GM12878 (cell line): ENCODE results near the gene HP1BP3. TPM values are rescaled to one million over a fixed set of nuclear protein-coding genes. Genes with fewer than 3 reads are reported as not detected.

Experiments used
- ATAC-seq: fragments of 200-7000 bp; cut with Tn5 transposase; 3 replicates; pipeline ENCODE4 v1.9.1; 2020; ENCODE audit warnings: mild to moderate bottlenecking, moderate library complexity
- BruUV-seq: library from RNA; stranded (reverse); fragments of 400-500 nt; replicated peaks from 2 replicates; lab custom pipeline; 2021; lab: Mats Ljungman, UMichigan
- CTCF ChIA-PET: fragments of 300-600 bp; sonication (Branson Sonifier 250); formaldehyde crosslinking; extraction: SDS; loops from one replicate; lab custom pipeline; 2021; ENCODE audit warnings: inconsistent platforms; lab: Yijun Ruan, JAX
- POLR2A ChIA-PET: fragments of 350-600 bp; formaldehyde crosslinking; extraction: SDS; loops from one replicate; lab custom pipeline; 2021; ENCODE audit warnings: inconsistent platforms; lab: Charles Lee
- RAD21 ChIA-PET: fragments of 300-600 bp; sonication (Branson Sonifier 250); formaldehyde crosslinking; loops from one replicate; lab custom pipeline; 2023; ENCODE audit warnings: antibody characterized with exemption; ENCODE audit not compliant: unreplicated experiment; lab: Charles Lee
- SMC1A ChIA-PET: fragments of 300-600 bp; sonication (Branson Sonifier 250); formaldehyde crosslinking; loops from one replicate; lab custom pipeline; 2023; ENCODE audit not compliant: unreplicated experiment, uncharacterized antibody; lab: Charles Lee
- DNase-seq: peaks from one replicate; pipeline ENCODE4 v3.0.0-alpha.2; 2011; ENCODE audit warnings: low read depth, low spot score
- FAIRE-seq: peaks from 3 replicates; lab custom pipeline; 2011; peaks lifted over from hg19 to GRCh38; lab: Jason Lieb, UNC
- H2AFZ ChIP-seq: 2 replicates; pipeline ENCODE4 v1.6.0; 2011; ENCODE audit warnings: low read depth, low read length, control low read depth; ENCODE audit not compliant: control insufficient read depth
- H3K27ac ChIP-seq: 2 replicates; pipeline ENCODE4 v1.5.1; 2011; ENCODE audit warnings: control low read depth; ENCODE audit not compliant: control insufficient read depth, insufficient read depth
- H3K27me3 ChIP-seq, 2 experiments: replicated peaks in 1 of 2; 2 replicates each; pipeline versions ENCODE4 v1.6.0 to v1.6.1; 2011; ENCODE audit warnings: low read length in 1 of 2; ENCODE audit not compliant: control insufficient read depth in 2 of 2, insufficient read depth in 2 of 2
- H3K36me3 ChIP-seq, 2 experiments: 2 replicates each; pipeline ENCODE4 v1.5.1; 2011; ENCODE audit warnings: low read length in 1 of 2; ENCODE audit not compliant: control insufficient read depth in 2 of 2, insufficient read depth in 2 of 2
- H3K4me1 ChIP-seq: 2 replicates; pipeline ENCODE4 v1.6.1; 2011; ENCODE audit warnings: mild to moderate bottlenecking, low read length, moderate library complexity, mixed read lengths; ENCODE audit not compliant: control insufficient read depth, insufficient read depth
- H3K4me2 ChIP-seq: 2 replicates; pipeline ENCODE4 v1.6.0; 2011; ENCODE audit warnings: control low read depth; ENCODE audit not compliant: control insufficient read depth, insufficient read depth
- H3K4me3 ChIP-seq: fragments of 200-600 bp; sonication (generic); 2 replicates; pipeline ENCODE4 v1.5.1; 2016
- H3K79me2 ChIP-seq: 2 replicates; pipeline ENCODE4 v1.6.0; 2011; ENCODE audit warnings: low read length; ENCODE audit not compliant: control insufficient read depth, insufficient read depth
- H3K9ac ChIP-seq: 2 replicates; pipeline ENCODE4 v1.8.0; 2011; ENCODE audit warnings: low read length, control low read depth, mixed read lengths; ENCODE audit not compliant: control insufficient read depth, insufficient read depth
- H3K9me3 ChIP-seq: replicated peaks from 3 replicates; pipeline ENCODE4 v1.5.1; 2011; ENCODE audit warnings: mild to moderate bottlenecking, low read length; ENCODE audit not compliant: control insufficient read depth, insufficient read depth
- H4K20me1 ChIP-seq: 2 replicates; pipeline ENCODE4 v1.6.0; 2011; ENCODE audit not compliant: control insufficient read depth, insufficient read depth
- MXI1 ChIP-seq: fragments of 150-350 bp; IDR thresholded peaks from 2 replicates; pipeline ENCODE4 v1.6.1; 2011; ENCODE audit warnings: low read depth, mild to moderate bottlenecking, inconsistent platforms, low read length, improper control_type of control experiment
- PML ChIP-seq: IDR thresholded peaks from 2 replicates; pipeline ENCODE4 v1.6.1; 2012; ENCODE audit warnings: low read length, inconsistent platforms
- RELB ChIP-seq: fragments of 450-650 bp; IDR thresholded peaks from 2 replicates; pipeline ENCODE4 v1.6.1; 2017; ENCODE audit warnings: low read depth, mild to moderate bottlenecking, moderate library complexity
- SPI1 ChIP-seq: IDR thresholded peaks from 2 replicates; pipeline ENCODE4 v1.6.1; 2011; ENCODE audit warnings: low read depth, mild to moderate bottlenecking, low read length, moderate library complexity, borderline replicate concordance; ENCODE audit not compliant: insufficient read depth
- WGBS: methylation state at CpG from one replicate; pipeline ENCODE4 v1.1.6; 2016; ENCODE audit warnings: low lambda C conversion rate; ENCODE audit not compliant: insufficient replicate concordance, insufficient coverage; ENCODE audit errors: missing lambda C conversion rate; 5-methylcytosine and 5-hydroxymethylcytosine counted together
- in situ Hi-C: fragments of 300-500 bp; cut with MboI; formaldehyde crosslinking; loops from 9 replicates; pipeline ENCODE4 v1.14.3; 2018; ENCODE audit warnings: mixed read lengths
- intact Hi-C: fragments of 100-400 bp; cut with micrococcal nuclease; formaldehyde crosslinking; loops from one replicate; pipeline ENCODE4 v1.14.2; 2022; ENCODE audit not compliant: unreplicated experiment
- polyA plus RNA-seq, 11 experiments: library from polyadenylated mRNA; depleted of rRNA in 4 of 11; unstranded in 6 of 11; stranded (reverse) in 5 of 11; fragments of >200 nt; fragmentation: Nextera tagmentation in 4 of 11; fragmentation: Illumina TruSeq in 1 of 11; extraction: Ambion mirVana in 4 of 11; extraction: Trizol in 1 of 11; gene quantifications; 1 replicate in 1 of 11; 2 replicates in 10 of 11; pipeline versions ENCODE4 v1.2.1 to v1.2.3, GENCODE V29; 2011 to 2016; ENCODE audit warnings: inconsistent platforms in 2 of 11, missing spikeins in 2 of 11, low read depth in 1 of 11
- total RNA-seq, 4 experiments: library from RNA; depleted of rRNA in 3 of 4; stranded (reverse); fragments of >200 nt in 3 of 4; fragmentation: Illumina TruSeq in 1 of 4; extraction: Trizol in 1 of 4; gene quantifications; 2 replicates each; pipeline versions ENCODE4 v1.2.1 to v1.2.3, GENCODE V29; 2013 to 2021

HP1BP3 gene
- total and polyA plus RNA-seq, 10 of the 15 experiments (the other 5 are each of a cell fraction or from before 2014, with no cell fraction given) = 32.6 to 188 (median 133) TPM

DNA sequence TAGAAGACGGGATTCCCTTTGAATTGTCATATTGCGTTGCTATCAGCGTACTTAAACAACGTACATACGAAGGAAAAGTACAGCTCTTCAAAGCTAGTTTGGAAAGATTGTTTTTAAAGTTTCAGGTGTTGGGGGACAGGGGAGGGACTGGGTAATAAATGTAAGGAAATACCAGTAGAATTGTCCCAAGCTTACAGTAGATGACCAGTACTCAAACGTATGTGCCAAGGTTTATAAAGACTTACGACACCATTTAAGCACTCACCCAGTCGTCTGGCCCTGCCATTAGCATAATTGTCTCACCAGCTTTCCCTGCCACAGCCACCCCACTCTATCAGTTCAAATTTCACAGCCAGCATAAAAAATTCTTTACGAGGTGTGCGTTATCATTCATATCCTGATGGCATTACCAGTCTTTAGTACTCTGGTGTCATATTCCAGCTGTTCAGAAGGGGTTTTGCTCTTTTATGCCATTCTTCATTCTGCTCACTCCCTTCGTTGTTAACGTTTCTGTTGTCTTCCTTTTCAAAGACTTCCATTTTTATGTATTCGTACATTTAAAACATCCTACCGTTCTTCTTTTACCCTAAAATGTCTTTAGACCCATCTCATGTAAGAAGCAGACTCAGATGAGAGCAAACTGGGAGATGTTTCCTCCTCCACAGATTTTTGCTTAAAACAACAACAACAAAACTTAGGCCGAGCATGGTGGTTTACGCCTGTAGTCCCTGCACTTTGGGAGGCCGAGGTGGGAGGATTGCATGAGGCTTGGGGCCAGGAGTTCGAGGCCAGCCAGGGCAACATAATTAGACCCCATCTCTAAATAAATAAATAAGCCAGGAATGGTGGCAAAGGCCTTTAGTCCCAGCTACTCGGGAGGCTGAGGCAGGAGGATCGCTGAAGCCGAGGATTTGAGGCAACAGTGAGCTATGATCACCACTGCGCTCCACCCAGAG, 1.0 kb upstream of the HP1BP3 start:
- Histone ChIP-seq H3K27ac (peak overlapping the region; percentile 96), H2AFZ (peak overlapping the region; percentile 94), H3K27me3 (no peaks in the 10 kb centered on the region), H3K9ac (peak overlapping the region; percentile 92), H4K20me1 (no peaks in the 10 kb centered on the region), H3K4me3 (peak overlapping the region; percentile 78)
- ChIA-PET CTCF (interaction anchor here (0.6 to 1.5 kb wide), 4 partner anchors 91 to 407 kb away, joined by 3 to 5 read pairs (median 3); no protein-coding TSS in a partner anchor), RAD21 (interaction anchor here (2.3 kb wide), 1 partner anchor 54 kb away, joined by 7 read pairs; no protein-coding TSS in a partner anchor), SMC1A (interaction anchor here (0.7 to 1.9 kb wide), 4 partner anchors 12 to 131 kb away, joined by 3 to 8 read pairs (median 3); no protein-coding TSS in a partner anchor)
- in situ Hi-C loops = no loop called here
- DNase-seq = no peak
- FAIRE-seq = peak; percentile 7
- BruUV-seq = no TSS peak
- TF ChIP-seq MXI1 (peak; percentile 5; the same call in 1 of the 2 replicates), SPI1 (no peak), PML (peak; percentile 3; the same call in 1 of the 2 replicates), RELB (0 out of 2 replicates have a peak, but pooled peaks have one; percentile 6)
- TF ChIP-seq, all 136 proteins: peak for 3
- Histone ChIP-seq H3K4me2 (peak overlapping the region; percentile 51), H3K36me3 (no peaks in the 10 kb centered on the region), H3K9me3 (no peaks in the 10 kb centered on the region), H3K4me1 (peaks cover 6% of the 10 kb centered on the region; the same call in 1 of the 2 replicates), H3K79me2 (peaks cover 35% of the 10 kb centered on the region)
- POLR2A ChIA-PET = interaction anchor here (0.5 to 1.7 kb wide), 4 partner anchors 38 to 388 kb away, joined by 3 to 5 read pairs (median 4); no protein-coding TSS in a partner anchor
- no peak for ATAC-seq
- WGBS = 61% methylated on average over 22 of the region's 22 CpGs
- intact Hi-C loops = loop anchor here (2.0 to 10.0 kb wide), 2 partner anchors 127 to 387 kb away; partner anchors contain the start of genes DDOST and EIF4G3
